ENCODE data around the gene GRK4.

DNA sequence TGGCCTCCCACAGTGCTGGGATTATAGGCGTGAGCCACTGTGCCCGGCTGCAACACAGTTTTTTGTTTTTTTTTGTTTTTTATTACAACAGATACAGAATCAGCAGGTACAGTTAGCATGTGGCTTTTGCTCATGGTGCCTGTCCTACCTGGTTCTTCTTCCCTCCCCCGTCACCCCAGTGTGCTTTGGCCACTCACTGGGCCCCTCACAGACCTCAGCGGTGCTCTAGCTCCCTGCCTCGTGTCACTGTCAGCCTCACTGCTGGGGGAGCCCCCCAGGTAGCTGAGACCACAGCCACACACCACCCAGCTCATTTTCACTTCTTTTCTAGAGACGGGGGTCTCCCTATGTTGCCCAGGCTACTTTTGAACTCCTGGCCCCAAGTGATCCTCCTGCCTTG, 72.3 kb downstream of the GRK4 start:
- TF ChIP-seq CTCF (IDR thresholded peaks at IDR 0.05) (no peak), POLR2A (IDR thresholded peaks at IDR 0.05) (no peak)

All from heart left ventricle (tissue), 13 donors.